Ovary (tissue), 3 donors: ENCODE data around the gene PRKG1.

Experiments
- EP300 ChIP-seq: sonication (generic); formaldehyde crosslinking; IDR thresholded peaks from one replicate; pipeline ENCODE4 v1.6.1; 2017; ENCODE audit warnings: antibody characterized with exemption
- POLR2A ChIP-seq: fragments of 450-650 bp; IDR thresholded peaks from one replicate; pipeline ENCODE4 v1.6.1; 2017; ENCODE audit warnings: antibody characterized with exemption, mild to moderate bottlenecking, moderate library complexity
- TF ChIP-seq, protein P1 (sequence below), 3 donors: fragments of 450-650 bp in 2 of 3; fragments of 200-600 bp in 1 of 3; IDR thresholded peaks; one replicate each; pipeline versions ENCODE4 v1.5.1 to v1.8.0; 2016 to 2022; ENCODE audit warnings: antibody characterized with exemption in 3 of 3, mild to moderate bottlenecking in 1 of 3
- donor health status: DM: no; HTN: no; CAD: no.

- TF ChIP-seq, protein P1, sequence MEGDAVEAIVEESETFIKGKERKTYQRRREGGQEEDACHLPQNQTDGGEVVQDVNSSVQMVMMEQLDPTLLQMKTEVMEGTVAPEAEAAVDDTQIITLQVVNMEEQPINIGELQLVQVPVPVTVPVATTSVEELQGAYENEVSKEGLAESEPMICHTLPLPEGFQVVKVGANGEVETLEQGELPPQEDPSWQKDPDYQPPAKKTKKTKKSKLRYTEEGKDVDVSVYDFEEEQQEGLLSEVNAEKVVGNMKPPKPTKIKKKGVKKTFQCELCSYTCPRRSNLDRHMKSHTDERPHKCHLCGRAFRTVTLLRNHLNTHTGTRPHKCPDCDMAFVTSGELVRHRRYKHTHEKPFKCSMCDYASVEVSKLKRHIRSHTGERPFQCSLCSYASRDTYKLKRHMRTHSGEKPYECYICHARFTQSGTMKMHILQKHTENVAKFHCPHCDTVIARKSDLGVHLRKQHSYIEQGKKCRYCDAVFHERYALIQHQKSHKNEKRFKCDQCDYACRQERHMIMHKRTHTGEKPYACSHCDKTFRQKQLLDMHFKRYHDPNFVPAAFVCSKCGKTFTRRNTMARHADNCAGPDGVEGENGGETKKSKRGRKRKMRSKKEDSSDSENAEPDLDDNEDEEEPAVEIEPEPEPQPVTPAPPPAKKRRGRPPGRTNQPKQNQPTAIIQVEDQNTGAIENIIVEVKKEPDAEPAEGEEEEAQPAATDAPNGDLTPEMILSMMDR (IDR thresholded peaks at IDR 0.05): no peak
- TF ChIP-seq POLR2A (no peak), EP300 (no peak)
Observed at GRCh38 chr10:51588984-51589383, 514.7 kb downstream of the PRKG1 start.
